GM12892 (cell line): ENCODE data around the gene NUDT2.

Experiments used
- POLR2A ChIP-seq: IDR thresholded peaks from 2 replicates; pipeline ENCODE4 v1.6.1; 2011; ENCODE audit warnings: low read depth, low read length, control low read depth
- POLR2AphosphoS5 ChIP-seq: IDR thresholded peaks from 2 replicates; pipeline ENCODE4 v1.6.1; 2011; ENCODE audit warnings: low read depth, low read length, control low read depth
- TAF1 ChIP-seq: IDR thresholded peaks from 2 replicates; pipeline ENCODE4 v1.6.1; 2011; ENCODE audit warnings: low read depth, mild to moderate bottlenecking, control low read depth, low read length, borderline replicate concordance

- TF ChIP-seq POLR2A (no peak), TAF1 (no peak), POLR2AphosphoS5 (no peak)
Observed at GRCh38 chr9:34376596-34377403, 47.4 kb downstream of the NUDT2 start, which contains the start of gene MYORG.
